PC-3 (cell line): ENCODE results near the gene EEF1A2. TPM values are rescaled to one million over a fixed set of nuclear protein-coding genes. Genes with fewer than 3 reads are reported as not detected.

Source experiments
- ATAC-seq: fragments of 200-7000 bp; cut with Tn5 transposase; 2 replicates; pipeline ENCODE4 v1.9.1; 2020; ENCODE audit warnings: mild to moderate bottlenecking, moderate library complexity
- BruUV-seq: library from RNA; stranded (reverse); fragments of 400-500 nt; replicated peaks from 2 replicates; lab custom pipeline; 2021; lab: Mats Ljungman, UMichigan
- CTCF ChIA-PET: fragments of 300-600 bp; sonication (Branson Sonifier 250); formaldehyde crosslinking; loops from one replicate; lab custom pipeline; 2022; ENCODE audit warnings: antibody characterized with exemption; lab: Charles Lee
- POLR2A ChIA-PET: fragments of 300-600 bp; sonication (Branson Sonifier 250); formaldehyde crosslinking; loops from one replicate; lab custom pipeline; 2022; ENCODE audit warnings: antibody characterized with exemption; ENCODE audit not compliant: unreplicated experiment; lab: Charles Lee
- DNase-seq: peaks from one replicate; pipeline ENCODE4 v3.0.0-alpha.2; 2015
- H2AFZ ChIP-seq: fragments of 300-600 bp; sonication (generic); 2 replicates; pipeline ENCODE4 v1.6.0; 2016; ENCODE audit warnings: antibody characterized with exemption, low read length
- H3F3A ChIP-seq: fragments of 300-600 bp; sonication (generic); one replicate; pipeline ENCODE4 v1.6.0; 2017; ENCODE audit warnings: antibody characterized with exemption, low read length, control low read depth, mild to moderate bottlenecking; ENCODE audit not compliant: unreplicated experiment
- H3K27ac ChIP-seq: fragments of 300-600 bp; sonication (generic); 2 replicates; pipeline ENCODE4 v1.5.1; 2016; ENCODE audit warnings: mild to moderate bottlenecking, low read length
- H3K27me3 ChIP-seq: fragments of 300-600 bp; sonication (generic); 2 replicates; pipeline ENCODE4 v1.6.1; 2016; ENCODE audit warnings: low read length, mixed read lengths
- H3K36me3 ChIP-seq: fragments of 300-600 bp; sonication (generic); 2 replicates; pipeline ENCODE4 v1.6.1; 2016; ENCODE audit warnings: low read depth, mixed run types, low read length, mixed read lengths
- H3K4me1 ChIP-seq: fragments of 300-600 bp; sonication (generic); 2 replicates; pipeline ENCODE4 v1.5.1; 2016; ENCODE audit warnings: low read length; ENCODE audit not compliant: insufficient read depth
- H3K4me2 ChIP-seq: fragments of 300-600 bp; sonication (generic); 2 replicates; pipeline ENCODE4 v1.6.0; 2016; ENCODE audit warnings: low read length
- H3K4me3 ChIP-seq: fragments of 300-600 bp; sonication (generic); 2 replicates; pipeline ENCODE4 v1.5.1; 2016; ENCODE audit warnings: mild to moderate bottlenecking, low read length, mixed read lengths
- H3K79me2 ChIP-seq: fragments of 300-600 bp; sonication (generic); 2 replicates; pipeline ENCODE4 v1.6.1; 2017; ENCODE audit warnings: low read length, mixed read lengths
- H3K9ac ChIP-seq: fragments of 300-600 bp; sonication (generic); 2 replicates; pipeline ENCODE4 v1.6.0; 2016; ENCODE audit warnings: mild to moderate bottlenecking, low read length
- H3K9me2 ChIP-seq: fragments of 300-600 bp; sonication (generic); replicated peaks from 2 replicates; pipeline ENCODE4 v1.6.1; 2016; ENCODE audit warnings: mixed run types, low read length, mixed read lengths
- H3K9me3 ChIP-seq: fragments of 300-600 bp; sonication (generic); 2 replicates; pipeline ENCODE4 v1.6.1; 2016; ENCODE audit warnings: low read length, mixed read lengths
- H4K20me1 ChIP-seq: fragments of 300-600 bp; sonication (generic); 2 replicates; pipeline ENCODE4 v1.6.1; 2016; ENCODE audit warnings: low read length, mixed read lengths
- EZH2 ChIP-seq: fragments of 300-600 bp; sonication (generic); IDR thresholded peaks from one replicate; pipeline ENCODE4 v1.6.1; 2017; ENCODE audit warnings: antibody characterized with exemption, mild to moderate bottlenecking, low read length; ENCODE audit not compliant: unreplicated experiment
- EZH2phosphoT487 ChIP-seq: fragments of 300-600 bp; sonication (generic); IDR thresholded peaks from 2 replicates; pipeline ENCODE4 v1.6.1; 2018; ENCODE audit warnings: mild to moderate bottlenecking, antibody characterized with exemption, low read length, borderline replicate concordance
- intact Hi-C: fragments of 100-400 bp; cut with micrococcal nuclease; formaldehyde crosslinking; loops from 2 replicates; pipeline ENCODE4 v1.9.0; 2023
- total RNA-seq: library from RNA; depleted of rRNA; stranded (reverse); fragments of >200 nt; gene quantifications from 2 replicates; pipeline ENCODE4 v1.2.3, GENCODE V29; 2014
- TF ChIP-seq, protein P1 (sequence below): fragments of 300-600 bp; sonication (generic); conservative IDR thresholded peaks from 2 replicates; pipeline ENCODE4 v1.5.1; 2017; ENCODE audit warnings: antibody characterized with exemption, low read depth, mild to moderate bottlenecking, low read length

EEF1A2 gene
- total RNA-seq, 1 experiment from 2014 or later = 463 TPM

- CTCF ChIA-PET = no interaction called here
- Histone ChIP-seq H3K79me2 (no peaks in the 10 kb centered on the region), H3K36me3 (no peaks in the 10 kb centered on the region), H3K4me3 (no peak overlapping the region), H2AFZ (no peak overlapping the region), H4K20me1 (no peaks in the 10 kb centered on the region), H3K27ac (0 out of 2 replicates have a peak overlapping the region, but pooled peaks have one; percentile 80), H3K4me1 (peaks cover 29% of the 10 kb centered on the region), H3K27me3 (no peaks in the 10 kb centered on the region), H3K9me3 (no peaks in the 10 kb centered on the region), H3K4me2 (no peak overlapping the region), H3F3A (no peaks in the 10 kb centered on the region), H3K9me2 (no peaks in the 10 kb centered on the region), H3K9ac (no peak overlapping the region)
- no peak for DNase-seq
- TF ChIP-seq, protein P1, sequence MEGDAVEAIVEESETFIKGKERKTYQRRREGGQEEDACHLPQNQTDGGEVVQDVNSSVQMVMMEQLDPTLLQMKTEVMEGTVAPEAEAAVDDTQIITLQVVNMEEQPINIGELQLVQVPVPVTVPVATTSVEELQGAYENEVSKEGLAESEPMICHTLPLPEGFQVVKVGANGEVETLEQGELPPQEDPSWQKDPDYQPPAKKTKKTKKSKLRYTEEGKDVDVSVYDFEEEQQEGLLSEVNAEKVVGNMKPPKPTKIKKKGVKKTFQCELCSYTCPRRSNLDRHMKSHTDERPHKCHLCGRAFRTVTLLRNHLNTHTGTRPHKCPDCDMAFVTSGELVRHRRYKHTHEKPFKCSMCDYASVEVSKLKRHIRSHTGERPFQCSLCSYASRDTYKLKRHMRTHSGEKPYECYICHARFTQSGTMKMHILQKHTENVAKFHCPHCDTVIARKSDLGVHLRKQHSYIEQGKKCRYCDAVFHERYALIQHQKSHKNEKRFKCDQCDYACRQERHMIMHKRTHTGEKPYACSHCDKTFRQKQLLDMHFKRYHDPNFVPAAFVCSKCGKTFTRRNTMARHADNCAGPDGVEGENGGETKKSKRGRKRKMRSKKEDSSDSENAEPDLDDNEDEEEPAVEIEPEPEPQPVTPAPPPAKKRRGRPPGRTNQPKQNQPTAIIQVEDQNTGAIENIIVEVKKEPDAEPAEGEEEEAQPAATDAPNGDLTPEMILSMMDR = no peak
- no peak for TF ChIP-seq EZH2phosphoT487
- no peak for TF ChIP-seq EZH2
- intact Hi-C loops = no loop called here
- no peak for ATAC-seq
- POLR2A ChIA-PET = no interaction called here
- BruUV-seq = no TSS peak
Measured at GRCh38 chr20:63546256-63546955, 47.5 kb upstream of the EEF1A2 start.

GRCh38 chr20:63545814-63546213 is 46.9 kb upstream of the EEF1A2 start:
- Histone ChIP-seq H3K4me3 (no peak overlapping the region), H3K4me1 (peaks cover 29% of the 10 kb centered on the region), H3K79me2 (no peaks in the 10 kb centered on the region), H3K9me3 (no peaks in the 10 kb centered on the region), H3K27me3 (no peaks in the 10 kb centered on the region), H3K27ac (peak overlapping the region; percentile 80), H3K4me2 (peak overlapping the region; percentile 76), H3K9ac (peak overlapping the region; percentile 52), H3F3A (no peaks in the 10 kb centered on the region), H3K36me3 (no peaks in the 10 kb centered on the region), H3K9me2 (no peaks in the 10 kb centered on the region), H4K20me1 (no peaks in the 10 kb centered on the region), H2AFZ (no peak overlapping the region)
- ATAC-seq (no peak), DNase-seq (no peak)
- intact Hi-C loops = no loop called here
- no TSS peak for BruUV-seq
- POLR2A ChIA-PET = no interaction called here
- TF ChIP-seq EZH2 (no peak), EZH2phosphoT487 (no peak)
- TF ChIP-seq, protein P1 = no peak
- CTCF ChIA-PET = no interaction called here
